ENCODE data around the gene CES5A. TPM values are rescaled to one million over a fixed set of nuclear protein-coding genes. Genes with fewer than 3 reads are reported as not detected.
A peak's percentile ranks its signal among the peaks of the same experiment; 100 is the strongest.
"Not testable (repeated sequence)": the region's sequence is repeated elsewhere in the genome, so short reads cannot be mapped to it uniquely, and the experiment has no call there.

CES5A gene
- total RNA-seq, 2 experiments from 2014 or later: not detected

- H3K4me3 Mint-ChIP-seq: no peak overlapping the region
- no peaks in the 10 kb centered on the region for H3K4me1 Mint-ChIP-seq
Measured at GRCh38 chr16:55861288-55861687, 13.9 kb downstream of the CES5A start.

GRCh38 chr16:55857650-55858049, 17.5 kb downstream of the CES5A start:
- CTCF ChIA-PET: interaction anchor here (0.6 kb wide), 1 partner anchor 15 kb away, joined by 3 read pairs; no protein-coding TSS in a partner anchor
- H3K27ac Mint-ChIP-seq: not testable (repeated sequence)

More at GRCh38 chr16:55861288-55861687, 13.9 kb downstream of the CES5A start:
- DNase-seq: no peak
- CTCF ChIA-PET: no interaction called here
- POLR2A ChIA-PET: no interaction called here
- Mint-ChIP-seq H3K36me3 (ENCODE audit: low read depth) (no peaks in the 10 kb centered on the region), H3K9me3 (no peaks in the 10 kb centered on the region), H3K27me3 (peaks cover 3% of the 10 kb centered on the region), H3K27ac (no peak overlapping the region)

GRCh38 chr16:55856950-55857349, 18.2 kb downstream of the CES5A start:
- H3K4me1 Mint-ChIP-seq: no peaks in the 10 kb centered on the region
- no peaks in the 10 kb centered on the region for H3K36me3 Mint-ChIP-seq (ENCODE audit: low read depth)
- no peak overlapping the region for H3K27ac Mint-ChIP-seq
- ChIA-PET CTCF (interaction anchor here (0.6 kb wide), 1 partner anchor 16 kb away, joined by 3 read pairs; no protein-coding TSS in a partner anchor), POLR2A (no interaction called here)
- H3K4me3 Mint-ChIP-seq: no peak overlapping the region
- H3K27me3 Mint-ChIP-seq: peaks cover 5% of the 10 kb centered on the region
- H3K9me3 Mint-ChIP-seq: no peaks in the 10 kb centered on the region
- DNase-seq: no peak

More at GRCh38 chr16:55857650-55858049, 17.5 kb downstream of the CES5A start:
- H3K9me3 Mint-ChIP-seq; H3K36me3 Mint-ChIP-seq (ENCODE audit: low read depth); H3K4me3 Mint-ChIP-seq; DNase-seq; POLR2A ChIA-PET; H3K27me3 Mint-ChIP-seq; H3K4me1 Mint-ChIP-seq: not testable (repeated sequence)

GRCh38 chr16:55853114-55853513, 22.1 kb downstream of the CES5A start:
- no peaks in the 10 kb centered on the region for H3K36me3 Mint-ChIP-seq (ENCODE audit: low read depth)
- no peak overlapping the region for H3K4me3 Mint-ChIP-seq
- H3K4me1 Mint-ChIP-seq: no peaks in the 10 kb centered on the region
- CTCF ChIA-PET: no interaction called here
- H3K9me3 Mint-ChIP-seq: no peaks in the 10 kb centered on the region
- no peak overlapping the region for H3K27ac Mint-ChIP-seq
- DNase-seq: no peak
- peaks cover 2% of the 10 kb centered on the region for H3K27me3 Mint-ChIP-seq
- POLR2A ChIA-PET: no interaction called here

GRCh38 chr16:55849536-55849935, 25.6 kb downstream of the CES5A start:
- no peak for DNase-seq
- H3K27me3 Mint-ChIP-seq: peaks cover 5% of the 10 kb centered on the region
- no peak overlapping the region for H3K27ac Mint-ChIP-seq
- ChIA-PET CTCF (no interaction called here), POLR2A (no interaction called here)
- H3K9me3 Mint-ChIP-seq: no peaks in the 10 kb centered on the region
- no peaks in the 10 kb centered on the region for H3K4me1 Mint-ChIP-seq
- no peak overlapping the region for H3K4me3 Mint-ChIP-seq
- H3K36me3 Mint-ChIP-seq (ENCODE audit: low read depth): no peaks in the 10 kb centered on the region

- Mint-ChIP-seq H3K4me3 (no peak overlapping the region), H3K36me3 (ENCODE audit: low read depth) (no peaks in the 10 kb centered on the region), H3K9me3 (no peaks in the 10 kb centered on the region), H3K4me1 (no peaks in the 10 kb centered on the region), H3K27ac (no peak overlapping the region), H3K27me3 (peaks cover 7% of the 10 kb centered on the region)
- DNase-seq: no peak
- ChIA-PET CTCF (no interaction called here), POLR2A (no interaction called here)
Measured at GRCh38 chr16:55846598-55847346, 28.4 kb downstream of the CES5A start.

GRCh38 chr16:55843105-55843395, 32.1 kb downstream of the CES5A start:
- H3K9me3 Mint-ChIP-seq: no peaks in the 10 kb centered on the region

GRCh38 chr16:55842369-55843104, 32.6 kb downstream of the CES5A start:
- H3K4me3 Mint-ChIP-seq: no peak overlapping the region
- peaks cover 10% of the 10 kb centered on the region for H3K27me3 Mint-ChIP-seq
- ChIA-PET POLR2A (no interaction called here), CTCF (interaction anchor here (2.0 kb wide), 1 partner anchor 377 kb away, joined by 8 read pairs; no protein-coding TSS in a partner anchor)
- no peaks in the 10 kb centered on the region for H3K36me3 Mint-ChIP-seq (ENCODE audit: low read depth)
- no peak overlapping the region for H3K27ac Mint-ChIP-seq
- peaks cover 4% of the 10 kb centered on the region for H3K4me1 Mint-ChIP-seq
- H3K9me3 Mint-ChIP-seq: no peaks in the 10 kb centered on the region
- DNase-seq: peak; percentile 32

More at GRCh38 chr16:55843105-55843395, 32.1 kb downstream of the CES5A start:
- Mint-ChIP-seq H3K27me3 (peaks cover 10% of the 10 kb centered on the region), H3K36me3 (ENCODE audit: low read depth) (no peaks in the 10 kb centered on the region), H3K4me1 (peaks cover 4% of the 10 kb centered on the region), H3K27ac (no peak overlapping the region), H3K4me3 (no peak overlapping the region)
- DNase-seq: no peak
- POLR2A ChIA-PET: no interaction called here
- CTCF ChIA-PET: interaction anchor here (2.0 kb wide), 1 partner anchor 378 kb away, joined by 8 read pairs; no protein-coding TSS in a partner anchor

- DNase-seq: no peak
- peaks cover 4% of the 10 kb centered on the region for H3K4me1 Mint-ChIP-seq
- ChIA-PET POLR2A (no interaction called here), CTCF (no interaction called here)
- no peak overlapping the region for H3K27ac Mint-ChIP-seq
- H3K9me3 Mint-ChIP-seq: no peaks in the 10 kb centered on the region
- no peak overlapping the region for H3K4me3 Mint-ChIP-seq
- H3K27me3 Mint-ChIP-seq: peaks cover 5% of the 10 kb centered on the region
- no peaks in the 10 kb centered on the region for H3K36me3 Mint-ChIP-seq (ENCODE audit: low read depth)
Measured at GRCh38 chr16:55839115-55839514, 36.1 kb downstream of the CES5A start.

- no peak overlapping the region for H3K27ac Mint-ChIP-seq
- no peaks in the 10 kb centered on the region for H3K36me3 Mint-ChIP-seq (ENCODE audit: low read depth)
- ChIA-PET CTCF (no interaction called here), POLR2A (no interaction called here)
- H3K9me3 Mint-ChIP-seq: no peaks in the 10 kb centered on the region
- no peak overlapping the region for H3K4me3 Mint-ChIP-seq
- H3K27me3 Mint-ChIP-seq: peaks cover 3% of the 10 kb centered on the region
- H3K4me1 Mint-ChIP-seq: peaks cover 4% of the 10 kb centered on the region
- no peak for DNase-seq
Measured at GRCh38 chr16:55836158-55836611, 39.0 kb downstream of the CES5A start.

- Mint-ChIP-seq H3K4me3 (no peak overlapping the region), H3K9me3 (no peaks in the 10 kb centered on the region), H3K4me1 (peaks cover 4% of the 10 kb centered on the region), H3K27me3 (peaks cover 3% of the 10 kb centered on the region), H3K27ac (no peak overlapping the region), H3K36me3 (ENCODE audit: low read depth) (no peaks in the 10 kb centered on the region)
- ChIA-PET CTCF (no interaction called here), POLR2A (no interaction called here)
- DNase-seq: no peak
Measured at GRCh38 chr16:55835581-55835980, 39.6 kb downstream of the CES5A start.

GRCh38 chr16:55835173-55835572, 40.0 kb downstream of the CES5A start:
- POLR2A ChIA-PET, H3K27me3 Mint-ChIP-seq, CTCF ChIA-PET: not testable (repeated sequence)

GRCh38 chr16:55834049-55834448, 41.1 kb downstream of the CES5A start:
- Mint-ChIP-seq H3K4me1 (no peaks in the 10 kb centered on the region), H3K27ac (no peak overlapping the region), H3K36me3 (ENCODE audit: low read depth) (no peaks in the 10 kb centered on the region), H3K4me3 (no peak overlapping the region), H3K9me3 (no peaks in the 10 kb centered on the region), H3K27me3 (peaks cover 2% of the 10 kb centered on the region)
- ChIA-PET CTCF (no interaction called here), POLR2A (no interaction called here)
- DNase-seq: no peak

More at GRCh38 chr16:55835173-55835572, 40.0 kb downstream of the CES5A start:
- DNase-seq; H3K36me3 Mint-ChIP-seq (ENCODE audit: low read depth); H3K4me3 Mint-ChIP-seq; H3K4me1 Mint-ChIP-seq; H3K27ac Mint-ChIP-seq; H3K9me3 Mint-ChIP-seq: not testable (repeated sequence)

All from activated CD4-positive, alpha-beta T cell treated with anti-CD3 and anti-CD28 coated beads, Interleukin-2, amount 10 ng/mL, durations not matched to agents 7 days and 5 days (primary cell).